PFSK-1 (cell line): ENCODE measurements around the gene ZNF407.

Source experiments
- FOXP2 ChIP-seq: optimal IDR thresholded peaks from 2 replicates; pipeline ENCODE3; 2011; ENCODE audit warnings: borderline replicate concordance, control low read depth, inconsistent platforms; ENCODE audit not compliant: insufficient read depth; ENCODE audit errors: extremely low read length, extremely low read depth
- POLR2AphosphoS5 ChIP-seq: IDR thresholded peaks from 2 replicates; pipeline ENCODE4 v1.6.1; 2012; ENCODE audit warnings: low read depth, mild to moderate bottlenecking, control low read depth, low read length, moderate library complexity
- SIN3A ChIP-seq: IDR thresholded peaks from 2 replicates; pipeline ENCODE4 v1.6.1; 2012; ENCODE audit warnings: mild to moderate bottlenecking, low read length, moderate library complexity, borderline replicate concordance; ENCODE audit not compliant: insufficient read depth
- TAF1 ChIP-seq: IDR thresholded peaks from 2 replicates; pipeline ENCODE4 v1.6.1; 2012; ENCODE audit warnings: low read length, control low read depth, borderline replicate concordance; ENCODE audit not compliant: insufficient read depth
- TF ChIP-seq, protein P1 (sequence below), 2 experiments: IDR thresholded peaks; 2 replicates each; pipeline versions ENCODE4 v1.6.1 to v1.8.0; 2011 to 2012; ENCODE audit warnings: low read depth in 2 of 2, low read length in 2 of 2, control low read depth in 1 of 2, inconsistent platforms in 1 of 2, mild to moderate bottlenecking in 1 of 2, moderate library complexity in 1 of 2; ENCODE audit not compliant: insufficient read depth in 1 of 2

The ZNF407 gene

DNA sequence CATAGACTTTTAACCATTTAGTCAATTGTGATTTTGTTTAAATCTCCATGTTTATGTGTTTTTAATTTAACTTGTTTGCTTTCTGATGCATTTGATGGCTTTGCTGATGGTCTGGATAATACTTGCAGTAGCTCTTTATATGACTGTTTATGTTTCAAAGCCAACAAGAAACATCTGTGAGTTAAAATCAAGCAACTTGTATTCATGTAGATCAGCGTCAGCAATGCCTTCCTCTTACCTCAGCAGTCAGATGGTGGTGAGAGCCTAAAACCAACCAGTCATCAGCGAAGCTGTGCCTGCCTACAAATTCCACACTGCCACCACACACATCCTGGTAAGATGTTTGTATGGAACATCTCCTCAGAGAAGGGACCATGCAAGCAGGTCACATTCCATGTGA lies 379.4 kb downstream of the ZNF407 start:
- TF ChIP-seq TAF1 = no peak
- TF ChIP-seq SIN3A = no peak
- TF ChIP-seq, protein P1, sequence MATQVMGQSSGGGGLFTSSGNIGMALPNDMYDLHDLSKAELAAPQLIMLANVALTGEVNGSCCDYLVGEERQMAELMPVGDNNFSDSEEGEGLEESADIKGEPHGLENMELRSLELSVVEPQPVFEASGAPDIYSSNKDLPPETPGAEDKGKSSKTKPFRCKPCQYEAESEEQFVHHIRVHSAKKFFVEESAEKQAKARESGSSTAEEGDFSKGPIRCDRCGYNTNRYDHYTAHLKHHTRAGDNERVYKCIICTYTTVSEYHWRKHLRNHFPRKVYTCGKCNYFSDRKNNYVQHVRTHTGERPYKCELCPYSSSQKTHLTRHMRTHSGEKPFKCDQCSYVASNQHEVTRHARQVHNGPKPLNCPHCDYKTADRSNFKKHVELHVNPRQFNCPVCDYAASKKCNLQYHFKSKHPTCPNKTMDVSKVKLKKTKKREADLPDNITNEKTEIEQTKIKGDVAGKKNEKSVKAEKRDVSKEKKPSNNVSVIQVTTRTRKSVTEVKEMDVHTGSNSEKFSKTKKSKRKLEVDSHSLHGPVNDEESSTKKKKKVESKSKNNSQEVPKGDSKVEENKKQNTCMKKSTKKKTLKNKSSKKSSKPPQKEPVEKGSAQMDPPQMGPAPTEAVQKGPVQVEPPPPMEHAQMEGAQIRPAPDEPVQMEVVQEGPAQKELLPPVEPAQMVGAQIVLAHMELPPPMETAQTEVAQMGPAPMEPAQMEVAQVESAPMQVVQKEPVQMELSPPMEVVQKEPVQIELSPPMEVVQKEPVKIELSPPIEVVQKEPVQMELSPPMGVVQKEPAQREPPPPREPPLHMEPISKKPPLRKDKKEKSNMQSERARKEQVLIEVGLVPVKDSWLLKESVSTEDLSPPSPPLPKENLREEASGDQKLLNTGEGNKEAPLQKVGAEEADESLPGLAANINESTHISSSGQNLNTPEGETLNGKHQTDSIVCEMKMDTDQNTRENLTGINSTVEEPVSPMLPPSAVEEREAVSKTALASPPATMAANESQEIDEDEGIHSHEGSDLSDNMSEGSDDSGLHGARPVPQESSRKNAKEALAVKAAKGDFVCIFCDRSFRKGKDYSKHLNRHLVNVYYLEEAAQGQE (IDR thresholded peaks at IDR 0.05; ENCODE audit: insufficient read depth in 1 of 2, low read depth in 2 of 2, low read length in 2 of 2) = no peak
- TF ChIP-seq FOXP2 = no peak
- TF ChIP-seq POLR2AphosphoS5 = no peak

GRCh38 chr18:74980669-74981068 lies 383.0 kb downstream of the ZNF407 start:
- TF ChIP-seq FOXP2 = no peak
- TF ChIP-seq, protein P1 (IDR thresholded peaks at IDR 0.05; ENCODE audit: insufficient read depth in 1 of 2, low read depth in 2 of 2, low read length in 2 of 2) = no peak
- no peak for TF ChIP-seq POLR2AphosphoS5
- no peak for TF ChIP-seq SIN3A
- TF ChIP-seq TAF1 = no peak

DNA sequence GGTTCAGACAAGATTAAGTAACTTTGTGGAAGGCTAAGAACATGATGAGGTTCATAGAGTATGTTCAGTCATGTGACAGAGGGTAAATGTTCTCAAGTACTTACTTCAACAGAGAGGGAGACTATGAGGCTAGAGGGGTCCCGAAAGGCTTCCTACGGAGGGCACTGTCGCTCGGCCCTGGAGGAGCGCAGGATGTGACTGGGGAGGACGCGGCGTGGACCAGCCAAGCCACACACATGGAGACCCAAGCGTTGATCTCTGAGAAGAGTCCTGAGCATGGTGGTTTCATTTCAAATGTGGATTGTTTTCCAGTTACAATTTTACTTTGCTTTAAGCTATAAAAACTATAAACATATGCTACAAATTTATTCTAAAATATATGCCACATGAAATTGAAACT lies 383.8 kb downstream of the ZNF407 start:
- TF ChIP-seq FOXP2 (no peak), SIN3A (no peak), TAF1 (no peak), POLR2AphosphoS5 (no peak)
- TF ChIP-seq, protein P1 (IDR thresholded peaks at IDR 0.05; ENCODE audit: insufficient read depth in 1 of 2, low read depth in 2 of 2, low read length in 2 of 2) = no peak

- TF ChIP-seq TAF1 (no peak), POLR2AphosphoS5 (no peak), SIN3A (no peak), FOXP2 (no peak)
- TF ChIP-seq, protein P1 (IDR thresholded peaks at IDR 0.05; ENCODE audit: insufficient read depth in 1 of 2, low read depth in 2 of 2, low read length in 2 of 2) = no peak
Measured at GRCh38 chr18:74982946-74983635, 385.4 kb downstream of the ZNF407 start.

GRCh38 chr18:74989134-74989533 lies 391.5 kb downstream of the ZNF407 start:
- TF ChIP-seq SIN3A = no peak
- TF ChIP-seq, protein P1 (IDR thresholded peaks at IDR 0.05; ENCODE audit: insufficient read depth in 1 of 2, low read depth in 2 of 2, low read length in 2 of 2) = no peak
- TF ChIP-seq POLR2AphosphoS5 = no peak
- no peak for TF ChIP-seq TAF1
- no peak for TF ChIP-seq FOXP2
